Endothelial cell of umbilical vein (primary cell): Measurements from ENCODE around the gene NIT2.

Experiments used
- POLR2A ChIP-seq: IDR thresholded peaks from 2 replicates; pipeline ENCODE4 v1.6.1; 2012; ENCODE audit warnings: low read depth, mild to moderate bottlenecking, control low read depth, low read length
- TF ChIP-seq, protein P1 (sequence below): IDR thresholded peaks from 2 replicates; pipeline ENCODE4 v1.6.1; 2011; ENCODE audit not compliant: insufficient read depth, insufficient read length

DNA sequence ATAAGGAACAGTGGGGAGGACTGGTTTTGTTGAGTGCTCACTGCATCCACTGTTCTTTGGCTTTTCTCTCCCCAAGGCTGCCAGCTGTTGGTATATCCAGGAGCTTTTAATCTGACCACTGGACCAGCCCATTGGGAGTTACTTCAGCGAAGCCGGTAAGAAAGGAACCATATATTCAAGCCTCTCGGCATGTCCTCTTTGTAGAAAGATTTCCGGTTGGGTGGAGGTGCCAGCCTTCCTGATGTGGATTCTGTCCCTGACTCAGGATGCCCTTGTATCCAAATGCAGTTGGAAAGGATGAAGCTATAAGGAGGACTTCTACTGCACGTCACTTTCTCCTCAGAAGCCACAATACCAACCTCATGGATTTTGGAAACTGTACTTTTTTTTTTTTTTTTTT lies 14.2 kb downstream of the NIT2 start:
- TF ChIP-seq, protein P1, sequence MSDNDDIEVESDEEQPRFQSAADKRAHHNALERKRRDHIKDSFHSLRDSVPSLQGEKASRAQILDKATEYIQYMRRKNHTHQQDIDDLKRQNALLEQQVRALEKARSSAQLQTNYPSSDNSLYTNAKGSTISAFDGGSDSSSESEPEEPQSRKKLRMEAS = no peak
- no peak for TF ChIP-seq POLR2A
